ENCODE results near the gene ACTL6B. TPM values are rescaled to one million over a fixed set of nuclear protein-coding genes. Genes with fewer than 3 reads are reported as not detected.

The ACTL6B gene
- total and polyA plus RNA-seq, 4 donors: not detected

DNA sequence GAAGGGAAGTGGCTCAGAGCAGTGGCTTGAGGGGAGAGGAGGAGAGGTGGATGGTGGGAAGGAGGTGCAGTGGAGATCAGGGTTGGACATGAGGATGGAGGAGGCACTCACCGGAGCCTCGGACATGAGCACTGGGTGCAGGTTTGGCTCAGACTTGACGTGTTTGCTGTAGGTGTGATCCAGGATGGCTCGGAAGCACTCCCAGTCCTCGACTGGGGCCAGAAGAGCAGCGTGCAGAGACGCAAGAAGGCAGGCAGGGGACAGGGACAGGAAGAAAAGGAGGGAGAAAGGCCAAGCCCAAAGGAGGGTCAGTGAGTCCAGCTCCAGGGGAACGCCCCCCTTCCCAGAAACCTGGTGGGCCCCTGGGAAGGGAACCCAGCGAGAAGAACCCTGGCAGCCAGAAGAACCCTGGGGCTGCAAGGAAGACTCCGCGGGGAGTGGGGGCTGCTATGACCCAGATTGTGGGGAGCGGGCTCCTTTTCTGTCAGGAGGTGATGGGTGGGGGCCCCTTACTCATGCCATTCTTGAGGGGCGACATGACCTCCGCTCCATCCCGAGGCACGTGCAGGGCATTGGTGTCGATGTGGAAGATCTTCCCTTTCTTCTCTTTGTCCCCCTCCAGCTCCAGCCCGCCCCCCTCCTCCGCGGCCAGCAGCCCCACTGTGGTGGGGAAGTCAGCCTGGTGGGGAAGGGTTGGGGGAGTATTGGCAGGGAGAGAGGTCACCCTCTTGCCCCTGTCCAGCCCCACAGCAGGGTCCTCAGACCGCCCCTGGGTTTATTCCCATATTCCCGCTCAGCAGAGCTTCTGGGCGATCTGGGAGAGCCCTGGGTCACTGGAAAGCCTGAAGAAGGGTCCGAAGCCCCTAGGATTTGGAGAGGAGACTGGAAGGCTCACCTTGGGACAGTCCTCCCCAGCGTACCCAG, 1.1 kb downstream of the ACTL6B start:
- Histone ChIP-seq H3K27me3 (ENCODE audit: control insufficient read depth in 4 of 4, insufficient read depth in 4 of 4, low read length in 3 of 4) (peaks cover 0 to 5% (median 1%) of the 10 kb centered on the region in 4 donors), H3K27ac (ENCODE audit: low read depth in 1 of 2, low read length in 2 of 2) (no peak overlapping the region), H3K9ac (ENCODE audit: low read depth in 1 of 2, low read length in 2 of 2) (no peak overlapping the region), H3K4me1 (ENCODE audit: control insufficient read depth in 4 of 4, insufficient read depth in 4 of 4, low read length in 3 of 4) (peaks cover 0 to 4% (median 0%) of the 10 kb centered on the region in 4 donors), H3K9me3 (ENCODE audit: control insufficient read depth in 4 of 4, low read length in 3 of 4) (no peaks in the 10 kb centered on the region), H3K4me3 (ENCODE audit: low read depth in 1 of 3, low read length in 3 of 3) (no peak overlapping the region), H3K36me3 (ENCODE audit: control insufficient read depth in 4 of 4, insufficient read depth in 3 of 4, low read depth in 1 of 4, low read length in 3 of 4) (no peaks in the 10 kb centered on the region)
- 56% methylated on average over 25 of the region's 25 CpGs for whole genome bisulfite sequencing
- TF ChIP-seq RXRA (IDR thresholded peaks at IDR 0.05) (no peak), SP1 (IDR thresholded peaks at IDR 0.05) (no peak), ZBTB33 (IDR thresholded peaks at IDR 0.05) (no peak)
- no peak for DNase-seq (ENCODE audit: low spot score)

DNA sequence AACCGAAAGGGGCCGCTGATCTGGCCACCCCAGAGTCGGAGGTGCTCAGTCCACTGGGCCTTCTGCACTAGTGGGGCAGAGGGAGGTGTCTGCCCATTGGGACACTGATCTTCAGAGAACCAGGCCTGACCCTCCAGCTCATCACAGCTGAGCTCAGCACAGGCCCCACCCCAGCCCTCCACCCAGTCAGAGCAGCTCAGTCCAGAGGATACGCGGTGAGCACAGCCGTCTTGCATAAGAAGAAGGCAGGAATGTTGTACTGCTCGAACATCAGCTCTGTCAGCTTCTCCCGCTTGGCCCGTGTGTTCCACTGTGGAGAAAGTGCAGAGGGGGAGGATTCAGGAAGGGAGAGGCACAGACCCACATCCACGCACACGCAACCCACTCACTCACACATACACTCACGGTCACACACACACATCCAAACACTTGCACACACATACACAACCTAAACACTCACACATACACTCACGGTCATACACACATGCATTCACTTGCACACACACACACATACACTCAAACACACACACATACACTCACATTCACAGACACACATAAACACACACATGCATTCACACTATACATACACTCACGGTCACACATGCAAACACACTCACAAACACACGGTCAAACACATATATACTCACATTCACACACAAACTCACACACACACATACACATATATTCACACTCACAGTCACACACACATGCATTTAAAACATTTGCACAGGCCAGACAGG, 6.3 kb downstream of the ACTL6B start:
- Histone ChIP-seq H3K27ac (ENCODE audit: low read depth in 1 of 2, low read length in 2 of 2) (no peak overlapping the region), H3K9me3 (ENCODE audit: control insufficient read depth in 4 of 4, low read length in 3 of 4) (no peaks in the 10 kb centered on the region), H3K4me1 (ENCODE audit: control insufficient read depth in 4 of 4, insufficient read depth in 4 of 4, low read length in 3 of 4) (no peaks in the 10 kb centered on the region), H3K4me3 (ENCODE audit: low read depth in 1 of 3, low read length in 3 of 3) (no peak overlapping the region), H3K27me3 (ENCODE audit: control insufficient read depth in 4 of 4, insufficient read depth in 4 of 4, low read length in 3 of 4) (peaks cover 0 to 5% (median 1%) of the 10 kb centered on the region in 4 donors), H3K9ac (ENCODE audit: low read depth in 1 of 2, low read length in 2 of 2) (no peak overlapping the region), H3K36me3 (ENCODE audit: control insufficient read depth in 4 of 4, insufficient read depth in 3 of 4, low read depth in 1 of 4, low read length in 3 of 4) (no peaks in the 10 kb centered on the region)
- TF ChIP-seq EGR1 (IDR thresholded peaks at IDR 0.05; ENCODE audit: low read depth in 2 of 2) (no peak), FOXA1 (IDR thresholded peaks at IDR 0.05) (no peak), REST (IDR thresholded peaks at IDR 0.05) (no peak), TAF1 (conservative IDR thresholded peaks at IDR 0.05) (no peak), HNF4A (conservative IDR thresholded peaks at IDR 0.05) (no peak)
- TF ChIP-seq, protein P1, sequence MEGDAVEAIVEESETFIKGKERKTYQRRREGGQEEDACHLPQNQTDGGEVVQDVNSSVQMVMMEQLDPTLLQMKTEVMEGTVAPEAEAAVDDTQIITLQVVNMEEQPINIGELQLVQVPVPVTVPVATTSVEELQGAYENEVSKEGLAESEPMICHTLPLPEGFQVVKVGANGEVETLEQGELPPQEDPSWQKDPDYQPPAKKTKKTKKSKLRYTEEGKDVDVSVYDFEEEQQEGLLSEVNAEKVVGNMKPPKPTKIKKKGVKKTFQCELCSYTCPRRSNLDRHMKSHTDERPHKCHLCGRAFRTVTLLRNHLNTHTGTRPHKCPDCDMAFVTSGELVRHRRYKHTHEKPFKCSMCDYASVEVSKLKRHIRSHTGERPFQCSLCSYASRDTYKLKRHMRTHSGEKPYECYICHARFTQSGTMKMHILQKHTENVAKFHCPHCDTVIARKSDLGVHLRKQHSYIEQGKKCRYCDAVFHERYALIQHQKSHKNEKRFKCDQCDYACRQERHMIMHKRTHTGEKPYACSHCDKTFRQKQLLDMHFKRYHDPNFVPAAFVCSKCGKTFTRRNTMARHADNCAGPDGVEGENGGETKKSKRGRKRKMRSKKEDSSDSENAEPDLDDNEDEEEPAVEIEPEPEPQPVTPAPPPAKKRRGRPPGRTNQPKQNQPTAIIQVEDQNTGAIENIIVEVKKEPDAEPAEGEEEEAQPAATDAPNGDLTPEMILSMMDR (IDR thresholded peaks at IDR 0.05; ENCODE audit: low read depth, low read length, missing input control): no peak
- 85% methylated on average over 15 of the region's 15 CpGs for WGBS
- DNase-seq (ENCODE audit: low spot score): no peak

Data from liver (tissue), 9 donors.